ENCODE data around the gene UGT1A6.
"Not testable (repeated sequence)": the region's sequence is repeated elsewhere in the genome, so short reads cannot be mapped to it uniquely, and the experiment has no call there.

The UGT1A6 gene

DNA sequence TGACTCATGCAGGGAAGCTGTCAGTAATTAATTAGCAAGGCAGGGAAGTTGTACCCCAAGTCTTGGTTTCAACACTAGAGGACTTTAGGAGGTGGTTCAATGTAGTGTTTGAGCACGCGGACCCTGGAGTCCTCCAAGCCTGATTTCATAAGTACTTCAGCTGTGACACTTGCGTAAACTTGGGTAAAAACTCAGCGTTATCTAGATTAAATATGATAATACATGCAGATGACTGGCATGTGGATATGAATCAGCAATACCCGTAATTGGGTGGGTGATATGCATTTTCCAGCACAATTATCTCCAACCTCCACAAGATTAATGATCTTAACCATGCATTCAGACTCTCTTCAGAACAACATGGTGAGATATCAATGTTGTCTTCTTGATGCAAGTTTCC is 5.8 kb upstream of the UGT1A6 start:
- no peak for DNase-seq (ENCODE audit: low read depth, low spot score)

DNA sequence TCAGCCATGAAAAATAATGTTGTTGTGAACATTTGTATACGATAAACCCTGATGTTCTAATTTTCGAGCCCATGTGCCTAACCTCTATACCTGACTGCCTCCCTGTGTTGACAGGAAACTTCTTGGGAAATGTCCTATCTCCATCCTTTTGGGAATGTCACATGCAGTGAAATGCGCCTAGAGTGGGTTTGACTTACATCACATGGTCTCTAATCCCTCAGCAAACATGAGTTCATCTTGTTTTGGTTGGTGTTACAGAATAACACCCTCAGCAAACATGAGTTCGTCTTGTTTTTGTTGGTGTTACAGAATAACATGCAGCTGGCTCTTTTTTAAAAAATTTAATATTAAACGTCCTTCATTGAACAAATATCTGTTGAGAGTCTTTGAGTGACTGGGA is 4.3 kb upstream of the UGT1A6 start:
- DNase-seq (ENCODE audit: low read depth, low spot score) = no peak

DNA sequence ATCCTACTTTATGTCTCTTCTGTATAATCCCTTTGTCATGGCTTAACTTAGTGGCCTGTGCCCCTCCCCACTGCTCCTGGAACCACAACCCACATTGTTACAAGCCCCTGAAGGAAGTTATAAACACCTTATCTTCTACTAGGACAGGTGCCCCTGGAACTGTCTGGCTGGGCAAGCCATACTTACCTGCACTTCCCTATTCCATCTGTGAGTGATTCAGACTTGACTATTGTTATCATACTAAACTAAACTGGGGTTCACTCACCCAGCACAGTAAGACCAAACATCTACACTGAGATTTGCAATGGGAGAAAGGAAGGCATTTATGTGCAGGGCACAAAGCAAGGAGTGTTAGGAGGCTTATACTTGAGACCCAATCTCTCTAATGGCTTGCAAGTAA is 3.7 kb upstream of the UGT1A6 start:
- DNase-seq (ENCODE audit: low read depth, low spot score) = no peak

DNA sequence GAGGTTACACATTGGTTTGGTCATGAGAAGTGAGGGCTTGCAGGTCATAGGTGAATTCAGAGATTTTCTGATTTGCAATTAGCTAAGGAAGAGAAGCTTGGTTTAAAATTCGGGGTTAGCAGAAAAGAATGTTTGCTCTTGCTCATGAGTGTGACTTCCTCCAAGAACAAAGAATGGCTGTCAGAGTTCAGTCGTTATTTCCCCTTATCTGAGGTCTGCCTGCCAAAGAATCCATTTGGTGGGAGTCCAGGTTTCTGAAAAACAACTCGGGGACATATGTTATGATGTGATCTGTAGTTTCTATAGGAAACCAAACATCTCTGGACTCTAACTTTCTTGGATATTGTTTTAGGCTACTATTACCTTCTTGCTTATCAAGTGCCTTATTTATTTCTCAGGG is 3.2 kb upstream of the UGT1A6 start:
- no peak for DNase-seq (ENCODE audit: low read depth, low spot score)

DNA sequence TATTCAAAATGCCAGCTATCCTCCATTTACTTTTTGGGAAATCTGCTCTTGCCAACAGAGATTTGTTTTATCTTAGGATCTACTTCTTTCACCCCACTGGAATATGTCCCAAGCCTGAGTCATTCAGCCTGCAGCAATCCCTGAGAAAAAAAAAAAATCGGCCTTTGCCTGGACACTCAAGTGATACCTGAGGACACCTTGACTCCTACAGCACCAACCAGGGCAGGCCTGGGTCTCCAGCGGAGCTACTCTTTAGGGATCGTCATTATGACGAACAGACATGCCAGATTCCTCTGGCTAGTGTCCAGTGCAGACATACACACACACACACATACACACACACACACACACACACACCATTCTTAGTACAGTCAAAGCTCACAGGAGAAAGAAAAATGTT is 2.2 kb upstream of the UGT1A6 start:
- DNase-seq (ENCODE audit: low read depth, low spot score) = no peak

DNA sequence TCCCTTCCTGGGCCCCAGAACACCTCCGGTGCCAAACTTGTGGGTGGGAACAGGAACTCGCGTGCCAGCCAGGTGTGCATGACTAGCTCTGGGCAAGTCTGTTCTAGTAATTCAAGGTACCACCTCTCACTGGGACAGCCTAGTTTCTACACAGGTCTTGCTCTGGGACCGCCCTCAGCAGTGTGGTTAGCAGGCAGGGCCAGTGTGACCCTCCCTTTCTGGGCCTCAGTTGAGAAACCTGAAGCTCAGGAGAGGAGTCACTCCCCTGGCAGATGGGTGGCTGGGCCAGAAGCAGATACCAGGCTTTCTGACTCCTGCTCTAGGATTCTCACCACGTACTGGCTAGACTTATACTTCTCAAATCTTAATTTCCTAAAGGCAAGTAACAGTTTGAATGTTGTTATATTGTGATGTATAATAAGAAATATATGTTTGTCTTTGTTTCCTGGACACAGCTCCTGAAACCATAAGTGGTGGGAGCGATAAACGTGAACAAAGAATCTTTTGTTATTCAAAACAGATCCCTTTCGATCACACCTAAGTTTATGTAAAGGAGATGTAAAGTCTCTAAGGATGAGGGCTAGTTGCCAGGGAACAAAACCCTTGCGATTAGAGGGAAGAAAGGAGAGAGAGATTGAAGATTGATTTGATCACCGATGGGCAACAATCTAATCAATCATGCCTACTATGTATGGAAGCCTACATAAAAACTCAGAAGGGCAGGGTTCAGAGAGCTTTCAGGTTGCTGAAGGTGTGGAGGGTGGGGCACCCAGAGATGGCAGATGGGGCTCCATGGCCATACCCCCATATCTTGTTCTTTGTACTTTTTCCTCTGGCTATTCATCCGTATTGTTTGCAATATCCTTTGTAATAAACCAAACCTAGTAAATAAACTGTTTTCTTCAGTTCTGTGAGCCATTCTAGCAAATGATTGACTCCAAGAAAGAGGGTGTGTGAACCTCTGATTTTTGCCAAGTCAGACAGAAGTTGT is 952 bp upstream of the UGT1A6 start:
- no peak for DNase-seq (ENCODE audit: low read depth, low spot score)

DNA sequence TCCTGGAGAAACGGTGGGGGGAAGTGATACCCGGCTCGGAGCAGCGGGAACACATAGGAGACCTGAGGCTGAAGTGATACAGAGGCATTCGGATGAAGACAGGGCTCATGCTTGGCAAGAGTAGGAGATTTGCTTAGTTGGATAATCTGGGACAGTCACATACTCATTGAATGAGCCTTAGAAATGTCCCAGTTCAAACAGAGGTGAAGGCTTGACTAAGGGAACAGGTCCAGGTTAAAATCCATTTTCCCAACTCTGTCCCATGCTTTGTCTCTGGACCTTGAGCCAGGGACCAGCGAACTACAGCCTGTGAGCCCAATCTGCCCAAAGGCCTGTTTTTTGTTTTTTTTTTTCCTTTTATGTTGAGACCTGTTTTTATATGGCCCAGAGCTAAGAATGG is 1.3 kb downstream of the UGT1A6 start:
- no peak for DNase-seq (ENCODE audit: low read depth, low spot score)

DNA sequence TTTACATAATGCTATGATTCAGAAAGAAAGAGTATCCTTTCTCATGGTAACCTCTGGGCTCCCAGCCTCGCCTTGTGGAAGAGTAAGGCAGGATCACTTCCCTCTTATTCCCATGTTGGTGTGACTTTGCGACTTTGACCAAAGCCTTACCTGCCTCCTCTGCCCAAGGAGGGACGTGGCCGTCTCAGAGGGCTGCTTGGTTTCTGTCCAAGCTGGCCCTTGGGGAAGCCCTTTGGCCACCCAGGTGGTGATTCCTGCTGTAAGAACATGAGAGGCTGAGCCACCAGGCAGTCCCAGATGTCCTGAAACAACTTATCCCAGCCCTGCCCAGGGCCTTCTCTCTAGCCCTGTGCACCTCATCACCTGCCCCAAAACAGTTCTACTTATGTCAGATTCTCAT is 6.0 kb downstream of the UGT1A6 start:
- DNase-seq (ENCODE audit: low read depth, low spot score) = no peak

DNA sequence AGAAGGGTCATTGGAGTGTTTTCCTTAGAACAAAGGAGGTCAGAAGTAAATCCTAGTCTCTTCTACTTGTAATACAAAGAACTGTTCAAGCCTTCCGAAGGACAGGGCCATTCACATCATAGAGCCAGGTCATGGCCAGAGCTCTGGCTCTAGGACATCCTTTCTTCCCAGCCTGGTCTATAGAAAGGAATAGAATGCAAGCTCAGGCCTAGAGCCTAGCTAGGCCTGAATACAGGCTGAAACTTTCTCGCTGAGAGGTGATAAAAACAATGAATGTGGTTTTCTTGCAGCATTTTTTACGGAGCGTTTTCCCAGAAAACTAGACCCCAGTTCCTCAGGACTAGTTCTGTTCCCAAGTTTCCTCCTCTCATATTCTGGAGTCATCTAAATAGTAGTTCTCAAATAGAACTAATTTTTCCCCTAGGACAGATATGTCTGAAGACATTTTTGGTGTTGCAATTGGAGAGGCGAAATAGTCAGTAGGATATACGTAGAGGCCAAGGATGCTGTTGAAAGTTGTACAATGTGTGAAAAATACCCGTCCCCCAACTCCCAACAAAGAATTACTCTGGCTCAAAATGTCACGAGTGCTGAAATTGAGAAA is 6.8 kb downstream of the UGT1A6 start:
- DNase-seq (ENCODE audit: low read depth, low spot score) = no peak

DNA sequence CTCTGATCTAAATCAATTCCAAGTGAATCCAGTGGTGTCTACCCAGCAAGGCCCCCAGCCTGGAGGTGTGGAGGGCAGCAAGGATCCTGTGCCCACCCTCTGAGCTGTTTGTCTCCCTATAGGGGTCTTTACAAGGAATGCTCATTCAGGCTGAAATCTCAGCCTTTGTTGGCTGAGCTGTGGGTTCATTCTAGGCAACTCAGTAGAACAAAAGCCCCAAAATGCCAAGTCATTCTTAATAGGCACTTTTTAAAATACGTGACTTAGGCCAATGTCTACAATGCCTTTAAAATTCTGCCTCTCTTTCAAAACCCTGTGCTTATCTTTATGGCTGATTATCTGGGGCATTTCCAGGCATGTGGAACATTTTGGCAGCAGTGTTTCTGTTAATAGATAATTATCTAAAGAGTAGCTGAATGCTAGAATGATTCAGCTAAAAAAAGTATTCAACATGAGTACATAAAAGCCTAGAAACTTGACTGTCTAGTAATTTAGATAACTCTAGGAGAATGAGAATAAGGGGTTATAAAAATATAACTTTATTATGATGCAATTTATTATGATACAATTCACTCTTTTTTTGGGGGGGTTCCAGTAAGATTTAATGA is 7.4 kb downstream of the UGT1A6 start:
- no peak for DNase-seq (ENCODE audit: low read depth, low spot score)

DNA sequence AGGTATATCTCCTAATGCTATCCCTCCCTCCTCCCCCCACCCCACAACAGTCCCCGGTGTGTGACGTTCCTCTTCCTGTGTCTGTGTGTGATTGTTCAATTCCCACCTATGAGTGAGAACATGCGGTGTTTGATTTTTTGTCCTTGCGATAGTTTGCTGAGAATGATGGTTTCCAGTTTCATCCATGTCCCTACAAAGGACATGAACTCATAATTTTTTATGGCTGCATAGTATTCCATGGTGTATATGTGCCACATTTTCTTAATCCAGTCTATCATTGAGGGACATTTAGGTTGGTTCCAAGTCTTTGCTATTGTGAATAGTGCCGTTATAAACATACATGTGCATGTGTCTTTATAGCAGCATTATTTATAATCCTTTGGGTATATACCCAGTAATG is 8.2 kb downstream of the UGT1A6 start:
- not testable (repeated sequence) for DNase-seq (ENCODE audit: low read depth, low spot score)

DNA sequence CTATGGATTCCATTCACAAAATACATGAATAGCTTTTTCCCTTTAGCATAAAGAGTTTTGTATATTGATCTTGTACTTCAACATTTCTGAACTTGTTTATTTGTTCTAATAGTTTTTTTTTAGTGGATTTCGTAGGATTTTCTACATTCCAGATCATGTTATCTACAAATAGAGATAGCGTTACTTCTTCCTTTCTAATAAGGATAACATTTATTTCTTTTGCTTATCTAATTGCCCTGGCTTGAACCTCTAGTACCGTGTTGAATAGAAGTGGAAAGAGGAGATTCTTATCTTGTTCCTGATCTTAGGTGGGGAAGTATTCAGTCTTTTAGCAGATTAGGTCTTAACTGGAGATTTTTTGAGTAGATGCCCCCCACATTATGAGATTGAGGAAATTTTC is 9.5 kb downstream of the UGT1A6 start:
- no peak for DNase-seq (ENCODE audit: low read depth, low spot score)

DNA sequence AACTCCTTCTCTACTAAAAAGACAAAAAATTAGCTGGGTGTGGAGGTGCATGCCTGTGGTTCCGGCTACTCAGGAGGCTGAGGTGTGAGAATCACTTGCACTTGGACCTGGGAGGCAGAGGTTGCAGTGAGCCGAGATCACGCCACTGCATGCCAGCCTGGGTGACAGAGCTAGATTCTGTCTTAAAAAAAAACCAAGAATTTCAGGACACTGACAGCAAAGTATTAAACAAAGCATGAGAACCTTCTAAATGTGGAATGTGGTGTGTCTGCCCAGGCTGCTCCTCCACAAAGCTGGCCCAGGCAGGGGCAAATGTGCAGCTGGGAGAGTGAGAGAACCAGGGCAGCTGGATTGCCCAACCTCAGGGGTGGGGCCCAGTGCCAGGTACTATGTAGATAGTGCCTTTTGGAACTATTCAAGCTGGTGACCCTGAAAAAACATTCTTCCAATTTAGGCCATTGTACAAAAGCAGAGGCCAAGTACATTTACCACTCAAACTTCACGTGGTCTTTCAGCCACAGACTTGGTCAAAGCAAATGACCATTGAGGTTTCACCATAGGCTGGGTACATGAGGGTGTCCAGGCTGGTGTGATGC is 13.3 kb downstream of the UGT1A6 start:
- no peak for DNase-seq (ENCODE audit: low read depth, low spot score)

DNA sequence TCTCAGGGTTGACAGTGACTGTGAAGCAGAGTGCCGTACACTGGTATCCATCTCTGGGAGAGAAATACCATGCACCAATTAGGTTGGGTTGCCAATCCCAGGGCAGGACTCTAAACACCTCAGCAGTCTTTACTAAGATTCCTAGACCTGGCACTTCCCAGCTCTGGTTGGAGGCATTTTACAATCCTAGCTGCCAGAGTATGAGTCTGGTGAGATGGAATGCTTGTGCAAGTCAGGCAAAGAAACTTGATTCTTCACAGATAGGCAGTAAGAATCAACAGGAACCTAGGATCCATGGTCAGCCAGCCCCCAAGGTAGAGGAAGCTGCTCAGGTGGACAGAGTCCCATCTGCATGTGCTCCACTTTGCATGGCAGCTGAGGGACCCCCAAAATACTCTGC is 14.0 kb downstream of the UGT1A6 start:
- DNase-seq (ENCODE audit: low read depth, low spot score) = no peak

DNA sequence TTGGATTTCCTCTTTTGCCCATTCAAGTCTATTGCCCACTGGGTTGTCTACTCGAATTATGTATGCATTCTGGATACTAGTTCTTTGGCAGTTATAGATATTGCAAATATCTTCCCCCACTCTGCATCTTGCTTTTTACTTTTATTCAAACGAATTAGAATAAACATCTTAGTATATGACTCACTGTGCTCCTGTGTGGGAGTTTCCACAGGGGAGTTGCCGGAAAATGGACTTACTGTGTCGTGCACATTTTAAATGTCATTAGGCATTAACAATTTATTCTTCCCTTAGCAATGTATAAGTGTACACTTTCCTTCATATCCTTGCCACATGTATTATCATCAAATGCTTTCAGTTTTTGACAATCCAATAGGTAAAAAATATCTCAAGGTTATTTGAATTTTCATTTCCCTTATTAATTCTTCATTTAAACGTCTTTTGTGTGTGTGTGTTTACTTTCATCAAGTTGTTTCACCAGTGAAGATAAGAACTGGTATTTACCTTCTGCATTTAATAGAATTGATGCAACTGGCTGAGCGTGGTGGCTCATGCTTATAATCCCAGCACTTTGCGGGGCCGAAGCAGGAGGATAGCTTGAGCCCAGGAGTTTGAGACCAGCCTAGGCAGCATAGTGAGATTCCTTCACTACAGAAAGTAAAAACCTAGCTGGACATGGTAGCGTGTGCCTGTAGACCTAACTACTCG is 15.4 kb downstream of the UGT1A6 start:
- no peak for DNase-seq (ENCODE audit: low read depth, low spot score)

DNA sequence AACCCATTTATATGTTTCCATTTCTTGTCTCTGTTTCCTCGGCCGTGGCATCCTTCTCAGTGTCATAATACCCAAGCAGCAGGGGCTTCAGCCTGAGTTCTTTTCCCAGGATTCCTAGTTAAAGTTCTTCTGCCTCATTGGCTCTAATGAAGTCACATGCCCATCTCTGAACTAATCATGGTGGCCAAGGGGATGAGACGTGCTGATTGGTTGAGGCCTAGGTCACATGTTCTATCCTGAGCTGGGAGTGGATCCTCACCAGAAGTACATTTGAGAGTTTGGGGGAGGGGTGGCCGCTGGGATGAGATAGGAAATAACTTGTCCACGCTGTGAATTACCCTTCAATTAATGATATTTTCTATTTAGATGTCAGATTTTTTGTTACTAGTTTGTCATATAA is 16.3 kb downstream of the UGT1A6 start:
- DNase-seq (ENCODE audit: low read depth, low spot score) = no peak

DNA sequence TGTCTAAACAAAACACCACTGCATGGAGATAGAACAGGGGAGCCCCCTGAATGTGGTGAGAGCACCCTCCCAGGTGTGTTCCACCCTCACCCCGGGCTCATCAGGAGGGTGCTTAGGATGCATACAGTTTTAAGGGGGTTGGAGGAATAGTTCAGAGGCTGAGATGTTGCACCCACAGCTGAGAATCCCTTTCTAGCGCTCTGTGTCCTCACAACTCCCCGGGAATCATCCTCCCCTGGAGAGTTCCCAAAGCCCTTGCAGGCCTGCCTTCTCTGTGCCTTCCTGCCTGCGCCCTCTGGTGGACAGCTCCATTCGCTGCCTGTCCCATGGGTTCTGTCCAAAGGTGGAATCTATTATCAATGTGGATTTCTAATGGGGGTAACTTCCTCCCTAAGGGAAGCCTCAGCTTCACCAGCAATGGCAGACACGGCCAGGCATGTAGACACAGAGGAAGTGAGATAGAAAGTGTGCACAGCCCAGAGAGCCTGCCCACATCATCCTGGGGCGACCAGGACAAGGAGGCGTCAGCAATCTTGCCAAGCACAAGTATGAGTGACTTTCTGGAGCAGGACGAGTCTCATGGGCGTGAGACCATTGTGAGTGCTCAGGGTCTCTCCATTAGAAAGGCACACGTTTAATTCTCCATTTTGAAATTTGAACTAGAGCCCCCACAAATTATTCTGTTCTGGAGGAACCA is 18.8 kb downstream of the UGT1A6 start:
- peak; percentile 20 for DNase-seq (ENCODE audit: low read depth, low spot score)

DNA sequence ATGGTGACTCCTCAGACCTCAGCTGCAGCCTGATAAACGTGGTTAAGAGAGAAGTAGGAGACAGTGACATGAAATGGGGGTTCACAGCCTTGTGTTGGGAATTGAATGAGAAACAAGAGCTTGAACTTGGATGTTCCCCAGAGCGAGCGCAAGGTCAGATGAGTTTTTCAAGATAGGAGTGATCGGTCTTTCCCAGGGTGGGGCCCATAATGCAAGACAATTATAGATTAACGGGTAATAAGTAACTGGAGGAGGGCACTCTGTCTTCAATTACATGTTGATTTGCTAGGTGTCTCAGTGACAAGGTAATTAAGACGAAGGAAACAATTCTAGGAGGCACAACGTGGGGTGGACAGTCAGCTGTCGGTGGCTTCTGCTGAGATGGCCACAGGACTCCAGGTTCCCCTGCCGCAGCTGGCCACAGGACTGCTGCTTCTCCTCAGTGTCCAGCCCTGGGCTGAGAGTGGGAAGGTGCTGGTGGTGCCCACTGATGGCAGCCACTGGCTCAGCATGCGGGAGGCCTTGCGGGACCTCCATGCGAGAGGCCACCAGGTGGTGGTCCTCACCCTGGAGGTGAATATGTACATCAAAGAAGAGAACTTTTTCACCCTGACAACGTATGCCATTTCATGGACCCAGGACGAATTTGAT is 20.0 kb downstream of the UGT1A6 start, which contains the start of gene UGT1A5:
Gene UGT1A5 (plus strand): TSS at position 297 of the 651 bp plus-strand sequence. CDS start 85 bp downstream, at position 382.
- no peak for DNase-seq (ENCODE audit: low read depth, low spot score)

DNA sequence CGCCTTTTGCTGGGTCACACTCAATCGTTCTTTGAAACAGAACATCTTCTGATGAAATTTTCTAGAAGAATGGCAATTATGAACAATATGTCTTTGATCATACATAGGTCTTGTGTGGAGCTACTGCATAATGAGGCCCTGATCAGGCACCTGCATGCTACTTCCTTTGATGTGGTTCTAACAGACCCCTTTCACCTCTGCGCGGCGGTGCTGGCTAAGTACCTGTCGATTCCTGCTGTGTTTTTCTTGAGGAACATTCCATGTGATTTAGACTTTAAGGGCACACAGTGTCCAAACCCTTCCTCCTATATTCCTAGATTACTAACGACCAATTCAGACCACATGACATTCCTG is 20.5 kb downstream of the UGT1A6 start:
- no peak for DNase-seq (ENCODE audit: low read depth, low spot score)

DNA sequence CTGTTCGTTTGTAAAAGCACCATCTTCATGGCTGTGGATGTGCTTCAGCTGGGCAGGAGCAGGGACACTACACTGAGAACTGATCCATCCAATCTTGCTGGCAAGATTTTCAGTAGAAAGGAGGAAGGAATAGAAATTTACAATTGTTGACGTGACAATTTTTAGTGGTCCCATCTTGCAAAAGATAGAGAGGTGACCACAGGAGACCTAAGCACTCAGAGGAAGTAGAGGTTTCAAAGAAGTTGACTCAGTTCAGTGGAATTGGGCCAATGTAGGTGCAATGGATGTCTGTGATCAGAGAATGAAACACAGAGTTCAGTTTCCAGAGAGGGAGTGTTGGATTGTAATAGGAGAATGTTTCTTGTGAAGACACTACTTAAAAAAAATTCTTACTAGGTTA is 21.4 kb downstream of the UGT1A6 start:
- no peak for DNase-seq (ENCODE audit: low read depth, low spot score)

DNA sequence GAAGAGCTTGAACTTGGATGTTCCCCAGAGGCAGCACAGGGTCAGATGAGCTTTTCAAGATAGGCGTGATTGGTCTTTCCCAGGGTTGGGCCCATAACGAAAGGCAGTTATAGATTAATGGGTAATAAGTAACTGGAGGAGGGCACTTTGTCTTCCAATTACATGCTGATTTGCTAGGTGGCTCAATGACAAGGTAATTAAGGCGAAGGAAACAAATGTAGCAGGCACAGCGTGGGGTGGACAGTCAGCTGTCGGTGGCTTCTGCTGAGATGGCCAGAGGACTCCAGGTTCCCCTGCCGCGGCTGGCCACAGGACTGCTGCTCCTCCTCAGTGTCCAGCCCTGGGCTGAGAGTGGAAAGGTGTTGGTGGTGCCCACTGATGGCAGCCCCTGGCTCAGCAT is 25.9 kb downstream of the UGT1A6 start, which contains the start of gene UGT1A4:
Gene UGT1A4 (plus strand): TSS at position 185 of the 400 bp plus-strand sequence. CDS start 85 bp downstream, at position 270.
- DNase-seq (ENCODE audit: low read depth, low spot score) = no peak

All from smooth muscle cell of the brain vasculature (primary cell).